ENCODE measurements around the gene MEF2C. TPM values are rescaled to one million over a fixed set of nuclear protein-coding genes. Genes with fewer than 3 reads are reported as not detected.

The MEF2C gene
- total RNA-seq, 4 donors from 2014 or later = 51.0 to 78.6 (median 65.7) TPM

DNA sequence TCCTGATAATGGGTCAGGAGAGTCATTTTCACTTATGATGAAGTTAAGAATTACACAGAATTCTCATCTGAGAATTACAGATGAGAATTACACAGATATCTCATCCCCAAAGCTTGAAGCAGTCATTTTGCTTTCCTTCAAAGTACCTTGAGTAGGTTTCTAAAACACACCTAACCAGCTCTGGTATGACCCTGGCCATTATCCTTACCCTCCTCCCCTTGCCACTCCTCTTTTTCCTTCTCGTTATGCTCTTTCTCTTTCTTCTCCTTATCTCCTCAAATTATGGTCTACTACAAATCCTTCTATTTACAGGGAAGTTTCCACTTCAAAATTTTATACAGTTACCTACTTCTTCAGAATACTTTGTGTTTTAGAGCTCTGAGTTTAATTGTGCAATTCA is 44.5 kb downstream of the MEF2C start:
- no peaks in the 10 kb centered on the region for H3K27me3 ChIP-seq
- WGBS, 2 donors = 68 to 84% methylated on average over 1 of the region's 1 CpG
- TF ChIP-seq POLR2A (IDR thresholded peaks at IDR 0.05) = no peak
- TF ChIP-seq, protein P1, sequence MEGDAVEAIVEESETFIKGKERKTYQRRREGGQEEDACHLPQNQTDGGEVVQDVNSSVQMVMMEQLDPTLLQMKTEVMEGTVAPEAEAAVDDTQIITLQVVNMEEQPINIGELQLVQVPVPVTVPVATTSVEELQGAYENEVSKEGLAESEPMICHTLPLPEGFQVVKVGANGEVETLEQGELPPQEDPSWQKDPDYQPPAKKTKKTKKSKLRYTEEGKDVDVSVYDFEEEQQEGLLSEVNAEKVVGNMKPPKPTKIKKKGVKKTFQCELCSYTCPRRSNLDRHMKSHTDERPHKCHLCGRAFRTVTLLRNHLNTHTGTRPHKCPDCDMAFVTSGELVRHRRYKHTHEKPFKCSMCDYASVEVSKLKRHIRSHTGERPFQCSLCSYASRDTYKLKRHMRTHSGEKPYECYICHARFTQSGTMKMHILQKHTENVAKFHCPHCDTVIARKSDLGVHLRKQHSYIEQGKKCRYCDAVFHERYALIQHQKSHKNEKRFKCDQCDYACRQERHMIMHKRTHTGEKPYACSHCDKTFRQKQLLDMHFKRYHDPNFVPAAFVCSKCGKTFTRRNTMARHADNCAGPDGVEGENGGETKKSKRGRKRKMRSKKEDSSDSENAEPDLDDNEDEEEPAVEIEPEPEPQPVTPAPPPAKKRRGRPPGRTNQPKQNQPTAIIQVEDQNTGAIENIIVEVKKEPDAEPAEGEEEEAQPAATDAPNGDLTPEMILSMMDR (IDR thresholded peaks at IDR 0.05) = no peak
- H3K4me1 ChIP-seq = peaks cover 23 to 29% of the 10 kb centered on the region in 2 donors
- DNase-seq = no peak
- H3K9me3 ChIP-seq = no peaks in the 10 kb centered on the region
- peak overlapping the region in 1 of 3 donors; percentile 7 for H3K27ac ChIP-seq
- H3K4me3 ChIP-seq (replicated peaks in 1 of 3) = no peak overlapping the region
- intact Hi-C loops (cut with DNase I) = loop anchor here (10.0 kb wide), 1 partner anchor 46 kb away; the partner anchor contains the start of gene MEF2C
- H3K36me3 ChIP-seq = no peaks in the 10 kb centered on the region

DNA sequence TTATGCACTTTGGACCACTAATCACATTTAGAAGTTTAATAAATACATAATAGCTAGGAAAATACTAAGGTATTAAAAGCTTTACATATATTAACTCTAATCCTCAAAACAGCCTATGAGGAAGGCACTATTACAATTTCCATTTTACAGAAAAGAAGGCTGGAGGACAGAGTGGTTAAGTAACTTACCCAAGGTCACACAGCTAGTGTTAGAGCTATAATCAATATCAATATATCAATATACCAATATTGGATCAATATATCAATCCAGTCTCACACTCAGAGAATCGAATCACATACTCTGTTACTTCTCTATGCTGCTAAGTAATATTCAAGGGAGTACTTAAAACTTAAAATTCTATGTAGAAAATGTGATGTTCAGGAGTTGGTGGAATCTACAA is 45.2 kb downstream of the MEF2C start:
- Histone ChIP-seq H3K9me3 (no peaks in the 10 kb centered on the region), H3K27ac (no peak overlapping the region), H3K36me3 (no peaks in the 10 kb centered on the region), H3K4me1 (peaks cover 28 to 34% of the 10 kb centered on the region in 2 donors), H3K27me3 (no peaks in the 10 kb centered on the region), H3K4me3 (replicated peaks in 1 of 3) (no peak overlapping the region)
- WGBS, 2 donors = 95 to 96% methylated on average over 1 of the region's 1 CpG
- TF ChIP-seq POLR2A (IDR thresholded peaks at IDR 0.05) = no peak
- TF ChIP-seq, protein P1 (IDR thresholded peaks at IDR 0.05) = no peak
- DNase-seq = no peak
- intact Hi-C loops (cut with DNase I) = loop anchor here (10.0 kb wide), 1 partner anchor 47 kb away; the partner anchor contains the start of gene MEF2C

DNA sequence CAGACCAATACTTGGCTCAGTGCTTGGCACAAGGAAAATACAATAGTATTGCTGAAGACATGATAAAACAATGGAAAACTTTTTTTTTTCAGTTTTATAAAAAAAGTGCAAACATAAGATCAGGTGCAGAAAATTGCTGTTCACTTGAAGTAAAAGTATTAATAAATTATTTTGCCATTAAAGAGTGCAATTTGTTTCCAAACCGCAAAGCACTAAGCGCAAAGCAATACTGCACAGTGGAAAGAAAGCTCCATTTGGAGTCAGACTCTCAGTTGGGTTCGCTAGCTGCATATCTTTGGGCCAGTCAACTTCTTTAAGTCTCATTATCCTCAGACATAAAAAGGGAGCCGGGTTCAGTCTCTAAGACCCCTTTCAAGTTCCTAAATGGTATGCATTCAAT is 45.8 kb downstream of the MEF2C start:
- Histone ChIP-seq H3K4me1 (peaks cover 28 to 39% of the 10 kb centered on the region in 2 donors), H3K4me3 (replicated peaks in 1 of 3) (no peak overlapping the region), H3K27me3 (no peaks in the 10 kb centered on the region), H3K27ac (peak overlapping the region in 2 of 3 donors; percentile 65 to 80), H3K9me3 (no peaks in the 10 kb centered on the region), H3K36me3 (no peaks in the 10 kb centered on the region)
- intact Hi-C loops (cut with DNase I) = loop anchor here (10.0 kb wide), 1 partner anchor 48 kb away; the partner anchor contains the start of gene MEF2C
- 97 to 98% methylated on average over 4 of the region's 4 CpGs for WGBS, 2 donors
- TF ChIP-seq, protein P1 (IDR thresholded peaks at IDR 0.05) = no peak
- no peak for DNase-seq

DNA sequence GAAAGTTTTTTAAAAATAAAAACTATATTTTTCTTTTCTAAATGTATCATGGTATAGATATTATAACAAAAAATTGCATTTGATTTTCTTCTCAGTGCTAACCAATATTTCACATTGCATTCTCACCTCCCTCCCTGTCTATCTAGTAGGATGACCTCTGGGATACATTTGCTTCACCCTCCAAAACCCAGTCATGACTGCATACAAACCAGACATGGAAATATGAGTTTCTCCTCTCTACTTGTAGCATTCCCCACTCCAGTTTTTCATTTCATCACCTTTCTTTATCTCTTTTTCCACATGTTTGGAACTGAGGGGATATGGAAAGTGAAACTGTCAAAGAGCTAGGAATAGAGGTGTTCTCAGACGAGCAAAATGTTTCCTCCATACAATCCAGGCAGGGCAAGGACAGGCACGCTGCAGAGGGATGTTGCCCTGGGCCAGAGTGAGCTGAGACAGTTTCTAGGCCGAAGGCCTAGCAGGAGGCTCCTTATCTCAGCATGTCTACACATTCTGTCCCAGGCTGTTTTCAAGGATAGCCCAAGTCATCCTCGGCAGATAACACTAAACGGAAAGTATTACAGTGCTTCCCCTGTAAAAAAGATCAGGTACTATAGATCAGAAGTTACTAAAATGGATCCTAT is 46.7 kb downstream of the MEF2C start:
- Histone ChIP-seq H3K27me3 (no peaks in the 10 kb centered on the region), H3K36me3 (no peaks in the 10 kb centered on the region), H3K27ac (peak overlapping the region; percentile 65 to 80 (median 69)), H3K4me3 (replicated peaks in 1 of 3) (no peak overlapping the region), H3K4me1 (peaks cover 28 to 40% of the 10 kb centered on the region in 2 donors), H3K9me3 (no peaks in the 10 kb centered on the region)
- WGBS, 2 donors = 63 to 68% methylated on average over 5 of the region's 5 CpGs
- intact Hi-C loops (cut with DNase I) = loop anchor here (10.0 kb wide), 1 partner anchor 48 kb away; the partner anchor contains the start of gene MEF2C
- DNase-seq = peak in 1 of 2 donors; percentile 5
- TF ChIP-seq, protein P1 (IDR thresholded peaks at IDR 0.05) = no peak
- TF ChIP-seq POLR2A (IDR thresholded peaks at IDR 0.05) = peak in 1 of 2 donors; percentile 8

DNA sequence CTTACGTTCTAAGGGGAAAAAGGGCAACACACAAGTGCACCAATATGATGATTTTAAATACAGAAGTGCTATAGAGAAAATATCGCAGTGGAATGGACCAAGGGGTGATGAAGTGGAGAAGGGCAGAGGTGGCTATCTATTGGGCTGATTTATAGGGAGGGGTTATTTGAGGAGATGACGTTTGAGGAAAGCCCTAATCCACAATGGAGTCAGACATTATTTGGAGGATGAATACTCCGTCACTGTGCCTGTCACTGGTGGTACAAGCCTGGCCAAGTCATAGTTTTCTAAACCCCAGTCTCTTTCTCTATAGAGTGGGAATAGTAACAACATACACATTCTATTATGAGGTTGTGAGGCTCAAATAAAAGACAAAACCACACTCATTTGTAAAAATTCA is 48.5 kb downstream of the MEF2C start:
- Histone ChIP-seq H3K36me3 (no peaks in the 10 kb centered on the region), H3K4me3 (replicated peaks in 1 of 3) (no peak overlapping the region), H3K27ac (peak overlapping the region in 1 of 3 donors; percentile 59), H3K9me3 (no peaks in the 10 kb centered on the region), H3K4me1 (peaks cover 17 to 26% of the 10 kb centered on the region in 2 donors), H3K27me3 (no peaks in the 10 kb centered on the region)
- no peak for DNase-seq
- no peak for TF ChIP-seq POLR2A (IDR thresholded peaks at IDR 0.05)
- TF ChIP-seq, protein P1 (IDR thresholded peaks at IDR 0.05) = no peak
- intact Hi-C loops (cut with DNase I) = loop anchor here (10.0 kb wide), 1 partner anchor 50 kb away; the partner anchor contains the start of gene MEF2C
- WGBS, 2 donors = 91 to 92% methylated on average over 4 of the region's 4 CpGs
